ENCODE measurements around the gene AAGAB.

AAGAB gene

GRCh38 chr15:67198157-67198754, 56.2 kb downstream of the AAGAB start:
- CTCF ChIA-PET, result interaction anchor here (1.7 kb wide), 1 partner anchor 106 kb away, joined by 6 read pairs; no protein-coding TSS in a partner anchor
- no peak for TF ChIP-seq ZBTB6 (tag by site-specific recombination; IDR thresholded peaks at IDR 0.05)
- TF ChIP-seq INSM2 (tag by site-specific recombination; IDR thresholded peaks at IDR 0.05), result no peak
- no peak for TF ChIP-seq ZNF521 (tag by site-specific recombination; IDR thresholded peaks at IDR 0.05)
- no peak for TF ChIP-seq ZNF184 (tag by site-specific recombination; IDR thresholded peaks at IDR 0.05)
- no peak for TF ChIP-seq ZNF843 (tag by site-specific recombination; IDR thresholded peaks at IDR 0.05)
- TF ChIP-seq ZNF626 (tag by site-specific recombination; IDR thresholded peaks at IDR 0.05), result no peak
- TF ChIP-seq HOXA7 (CRISPR knock-in tag; IDR thresholded peaks at IDR 0.05; ENCODE audit: borderline replicate concordance), result no peak
- TF ChIP-seq ZNF555 (tag by site-specific recombination; conservative IDR thresholded peaks at IDR 0.05), result no peak
- no peak for TF ChIP-seq ZBTB10 (tag by site-specific recombination; IDR thresholded peaks at IDR 0.05)
- TF ChIP-seq MEIS1 (CRISPR knock-in tag; IDR thresholded peaks at IDR 0.05; ENCODE audit: borderline replicate concordance), result no peak
- TF ChIP-seq KLF9 (tag by site-specific recombination; IDR thresholded peaks at IDR 0.05; ENCODE audit: low read depth), result no peak
- no peak for TF ChIP-seq ZIC2 (tag by site-specific recombination; IDR thresholded peaks at IDR 0.05)
- TF ChIP-seq ZNF140 (tag by site-specific recombination; IDR thresholded peaks at IDR 0.05), result no peak
- TF ChIP-seq ZNF214 (tag by site-specific recombination; IDR thresholded peaks at IDR 0.05; ENCODE audit: borderline replicate concordance), result no peak
- no peak for TF ChIP-seq ZNF280D (tag by site-specific recombination; IDR thresholded peaks at IDR 0.05)
- no peak for TF ChIP-seq ZSCAN30 (tag by site-specific recombination; IDR thresholded peaks at IDR 0.05)
- no peak for TF ChIP-seq SCRT1 (tag by site-specific recombination; IDR thresholded peaks at IDR 0.05; ENCODE audit: borderline replicate concordance)
- no peak overlapping the region for H3K4me3 ChIP-seq (ENCODE audit: low read depth, low read length)
- peaks cover 3% of the 10 kb centered on the region for H3K4me1 ChIP-seq (ENCODE audit: control insufficient read depth, insufficient read depth, low read length)
- POLR2A ChIA-PET, result interaction anchor here (1.5 kb wide), 1 partner anchor 149 kb away, joined by 4 read pairs; no protein-coding TSS in a partner anchor
- no peaks in the 10 kb centered on the region for H3K9me3 ChIP-seq (ENCODE audit: control insufficient read depth, insufficient read depth, low read depth, low read length)
- H3K36me3 ChIP-seq (ENCODE audit: control insufficient read depth in 2 of 2, insufficient read depth in 1 of 2, low read length in 2 of 2), result peaks cover 0 to 48% of the 10 kb centered on the region in 2 experiments
- no peak overlapping the region for H3K27ac ChIP-seq (ENCODE audit: extremely low read depth, low read depth, low read length)
